Thyroid gland (tissue), 4 donors: ENCODE measurements around the gene UCHL5. TPM values are rescaled to one million over a fixed set of nuclear protein-coding genes. Genes with fewer than 3 reads are reported as not detected.

Source experiments
- DNase-seq, 2 donors: peaks; one replicate each; pipeline ENCODE4 v3.0.0-alpha.2; 2019
- H3K27ac ChIP-seq, 3 donors: fragments of 200-600 bp; sonication (generic); 1 replicate in 2 of 3; 2 replicates in 1 of 3; pipeline ENCODE4 v1.5.1; 2016 to 2019; ENCODE audit warnings: mild to moderate bottlenecking in 1 of 3, moderate library complexity in 1 of 3
- H3K27me3 ChIP-seq: fragments of 200-600 bp; sonication (generic); one replicate; pipeline ENCODE4 v1.5.1; 2019
- H3K36me3 ChIP-seq, 2 donors: fragments of 200-600 bp; sonication (generic); one replicate each; pipeline ENCODE4 v1.5.1; 2016 to 2019
- H3K4me1 ChIP-seq, 2 donors: fragments of 200-600 bp; sonication (generic); one replicate each; pipeline ENCODE4 v1.5.1; 2017 to 2019
- H3K4me3 ChIP-seq, 3 donors: fragments of 200-600 bp; sonication (generic); replicated peaks in 1 of 3; 1 replicate in 2 of 3; 2 replicates in 1 of 3; pipeline ENCODE4 v1.5.1; 2016; ENCODE audit warnings: mild to moderate bottlenecking in 1 of 3
- H3K9me3 ChIP-seq: fragments of 200-600 bp; sonication (generic); one replicate; pipeline ENCODE4 v1.5.1; 2017
- CTCF ChIP-seq, 6 experiments: fragments of 200-600 bp in 3 of 6; fragments of 450-650 bp in 3 of 6; sonication (generic) in 3 of 6; IDR thresholded peaks; one replicate each; pipeline ENCODE4 v1.5.1; 2016 to 2019; ENCODE audit warnings: antibody characterized with exemption in 6 of 6, mild to moderate bottlenecking in 2 of 6, inconsistent platforms in 1 of 6, moderate library complexity in 1 of 6
- POLR2A ChIP-seq, 2 donors: fragments of 450-650 bp; IDR thresholded peaks; one replicate each; pipeline ENCODE4 v1.6.1; 2017; ENCODE audit warnings: antibody characterized with exemption in 2 of 2, mild to moderate bottlenecking in 2 of 2, moderate library complexity in 1 of 2
- WGBS, 2 donors: methylation state at CpG; one replicate each; pipeline ENCODE4 v1.1.5; 2017; 5-methylcytosine and 5-hydroxymethylcytosine counted together
- intact Hi-C: fragments of 100-400 bp; cut with DNase I; formaldehyde crosslinking; loops from one replicate; pipeline ENCODE4 v1.15.1; 2023
- total RNA-seq, 4 donors: library from RNA; depleted of rRNA; stranded (reverse); fragments of >200 nt; gene quantifications; one replicate each; pipeline ENCODE4 v1.2.3, GENCODE V29; 2016

The UCHL5 gene
- total RNA-seq, 4 donors from 2014 or later, result 24.5 to 31.1 (median 26.2) TPM

GRCh38 chr1:193031431-193031830 lies 27.7 kb downstream of the UCHL5 start:
- Histone ChIP-seq H3K9me3 (no peaks in the 10 kb centered on the region), H3K4me3 (no peak overlapping the region), H3K27ac (no peak overlapping the region), H3K27me3 (no peaks in the 10 kb centered on the region), H3K36me3 (peaks cover 0 to 3% of the 10 kb centered on the region in 2 donors), H3K4me1 (no peaks in the 10 kb centered on the region)
- TF ChIP-seq POLR2A (IDR thresholded peaks at IDR 0.05) (no peak), CTCF (IDR thresholded peaks at IDR 0.05) (peak in 1 of 6 experiments; percentile 15)
- 89 to 92% methylated on average over 2 of the region's 2 CpGs for WGBS, 2 donors
- DNase-seq, result no peak
- intact Hi-C loops, result no loop called here

GRCh38 chr1:193030280-193030679 lies 28.9 kb downstream of the UCHL5 start:
- H3K4me1 ChIP-seq, result no peaks in the 10 kb centered on the region
- 76 to 79% methylated on average over 1 of the region's 1 CpG for WGBS, 2 donors

GRCh38 chr1:193025218-193025617 lies 33.9 kb downstream of the UCHL5 start:
- intact Hi-C loops, result loop anchor here (10.0 kb wide), 2 partner anchors 220 to 550 kb away; partner anchors contain the start of gene RGS2
- peaks cover 0 to 3% of the 10 kb centered on the region in 2 donors for H3K36me3 ChIP-seq
- no peak for TF ChIP-seq CTCF (IDR thresholded peaks at IDR 0.05)
- TF ChIP-seq POLR2A (IDR thresholded peaks at IDR 0.05), result no peak
- no peaks in the 10 kb centered on the region for H3K4me1 ChIP-seq
- H3K27ac ChIP-seq, result no peak overlapping the region
- H3K4me3 ChIP-seq, result no peak overlapping the region
- H3K9me3 ChIP-seq, result no peaks in the 10 kb centered on the region
- no peaks in the 10 kb centered on the region for H3K27me3 ChIP-seq
- no peak for DNase-seq

More at GRCh38 chr1:193030280-193030679, 28.9 kb downstream of the UCHL5 start:
- Histone ChIP-seq H3K27me3 (no peaks in the 10 kb centered on the region), H3K4me3 (no peak overlapping the region), H3K9me3 (no peaks in the 10 kb centered on the region), H3K36me3 (peaks cover 0 to 3% of the 10 kb centered on the region in 2 donors), H3K27ac (no peak overlapping the region)
- TF ChIP-seq POLR2A (IDR thresholded peaks at IDR 0.05), result no peak
- TF ChIP-seq CTCF (IDR thresholded peaks at IDR 0.05), result no peak
- intact Hi-C loops, result no loop called here
- DNase-seq, result no peak

GRCh38 chr1:193019442-193020026 lies 39.6 kb downstream of the UCHL5 start:
- H3K9me3 ChIP-seq, result no peaks in the 10 kb centered on the region
- TF ChIP-seq CTCF (IDR thresholded peaks at IDR 0.05), result peak in 5 of 6 experiments; percentile 21 to 56 (median 45)
- TF ChIP-seq POLR2A (IDR thresholded peaks at IDR 0.05), result no peak
- H3K27me3 ChIP-seq, result no peaks in the 10 kb centered on the region
- H3K4me1 ChIP-seq, result no peaks in the 10 kb centered on the region
- no peaks in the 10 kb centered on the region for H3K36me3 ChIP-seq
- intact Hi-C loops, result loop anchor here (10.0 kb wide), 2 partner anchors 215 to 545 kb away; partner anchors contain the start of gene RGS2
- H3K27ac ChIP-seq, result no peak overlapping the region
- DNase-seq, result no peak
- no peak overlapping the region for H3K4me3 ChIP-seq

- no peaks in the 10 kb centered on the region for H3K4me1 ChIP-seq
- no peak for DNase-seq
- TF ChIP-seq CTCF (IDR thresholded peaks at IDR 0.05), result no peak
- no peak for TF ChIP-seq POLR2A (IDR thresholded peaks at IDR 0.05)
- H3K27ac ChIP-seq, result no peak overlapping the region
- H3K9me3 ChIP-seq, result no peaks in the 10 kb centered on the region
- H3K36me3 ChIP-seq, result no peaks in the 10 kb centered on the region
- H3K27me3 ChIP-seq, result no peaks in the 10 kb centered on the region
- intact Hi-C loops, result no loop called here
- H3K4me3 ChIP-seq, result no peak overlapping the region
Observed at GRCh38 chr1:193016788-193017187, 42.4 kb downstream of the UCHL5 start.
